Measurements from ENCODE around the gene FCRLB.

DNA sequence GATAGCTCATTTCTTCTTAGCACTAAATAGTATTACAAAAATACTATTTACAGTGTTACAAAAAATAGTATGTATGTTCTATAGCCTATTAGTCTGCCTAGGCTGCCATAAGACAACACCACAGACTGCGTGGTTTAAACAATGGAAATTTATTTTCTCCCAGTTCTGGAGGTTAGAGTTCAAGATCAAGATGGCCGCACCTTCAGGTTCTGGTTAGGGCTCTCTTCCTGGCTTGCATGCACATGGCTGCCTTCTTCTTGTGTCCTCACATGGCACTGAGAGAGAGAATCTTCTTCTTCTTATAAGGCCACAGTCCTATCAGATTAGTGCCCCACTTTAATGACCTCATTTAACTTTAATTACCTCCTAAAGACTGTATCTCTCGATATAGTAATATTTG lies 48.9 kb downstream of the FCRLB start:
- TF ChIP-seq POLR2A (IDR thresholded peaks at IDR 0.05), result no peak
- TF ChIP-seq, protein P1, sequence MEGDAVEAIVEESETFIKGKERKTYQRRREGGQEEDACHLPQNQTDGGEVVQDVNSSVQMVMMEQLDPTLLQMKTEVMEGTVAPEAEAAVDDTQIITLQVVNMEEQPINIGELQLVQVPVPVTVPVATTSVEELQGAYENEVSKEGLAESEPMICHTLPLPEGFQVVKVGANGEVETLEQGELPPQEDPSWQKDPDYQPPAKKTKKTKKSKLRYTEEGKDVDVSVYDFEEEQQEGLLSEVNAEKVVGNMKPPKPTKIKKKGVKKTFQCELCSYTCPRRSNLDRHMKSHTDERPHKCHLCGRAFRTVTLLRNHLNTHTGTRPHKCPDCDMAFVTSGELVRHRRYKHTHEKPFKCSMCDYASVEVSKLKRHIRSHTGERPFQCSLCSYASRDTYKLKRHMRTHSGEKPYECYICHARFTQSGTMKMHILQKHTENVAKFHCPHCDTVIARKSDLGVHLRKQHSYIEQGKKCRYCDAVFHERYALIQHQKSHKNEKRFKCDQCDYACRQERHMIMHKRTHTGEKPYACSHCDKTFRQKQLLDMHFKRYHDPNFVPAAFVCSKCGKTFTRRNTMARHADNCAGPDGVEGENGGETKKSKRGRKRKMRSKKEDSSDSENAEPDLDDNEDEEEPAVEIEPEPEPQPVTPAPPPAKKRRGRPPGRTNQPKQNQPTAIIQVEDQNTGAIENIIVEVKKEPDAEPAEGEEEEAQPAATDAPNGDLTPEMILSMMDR (IDR thresholded peaks at IDR 0.05), result no peak

Data from breast epithelium (tissue), 3 donors.